K562 (cell line): ENCODE measurements around the gene SRPK3.

Experiments used
- CBFB ChIP-seq: sonication (generic); formaldehyde crosslinking; IDR thresholded peaks from 2 replicates; pipeline ENCODE4 v1.4.0; 2020; ENCODE audit warnings: mild to moderate bottlenecking, missing genetic modification reagents
- CHD4 ChIP-seq: fragments of 200-600 bp; sonication (generic); IDR thresholded peaks from 3 replicates; pipeline ENCODE4 v1.6.1; 2012; ENCODE audit warnings: low read depth, mild to moderate bottlenecking, mixed read lengths, low read length, inconsistent platforms; ENCODE audit not compliant: insufficient read depth, insufficient replicate concordance, poor library complexity, severe bottlenecking
- DPF2 ChIP-seq: fragments of 450-650 bp; IDR thresholded peaks from 2 replicates; pipeline ENCODE4 v1.6.1; 2016
- NCOA1 ChIP-seq: fragments of 450-650 bp; IDR thresholded peaks from 2 replicates; pipeline ENCODE4 v1.6.1; 2016; ENCODE audit warnings: low read depth
- YY1 ChIP-seq, 3 experiments: IDR thresholded peaks; 2 replicates each; pipeline ENCODE4 v1.6.1; 2011; ENCODE audit warnings: low read length in 2 of 3, mild to moderate bottlenecking in 2 of 3, moderate library complexity in 2 of 3, borderline replicate concordance in 1 of 3, control low read depth in 1 of 3, low read depth in 1 of 3; ENCODE audit not compliant: insufficient read depth in 3 of 3, insufficient replicate concordance in 2 of 3, control insufficient read depth in 1 of 3, insufficient read length in 1 of 3; ENCODE audit errors: extremely low read depth in 1 of 3
- ZBTB33 ChIP-seq: sonication (generic); formaldehyde crosslinking; IDR thresholded peaks from 2 replicates; pipeline ENCODE4 v1.8.1; 2023; ENCODE audit warnings: mild to moderate bottlenecking, missing genetic modification reagents
- ZNF23 ChIP-seq: fragments of 250-450 bp; sonication (Bioruptor Pico); IDR thresholded peaks from 2 replicates; pipeline ENCODE4 v1.4.0; 2020; ENCODE audit warnings: mild to moderate bottlenecking
- TF ChIP-seq, protein P1 (sequence below), 3 experiments: IDR thresholded peaks in 2 of 3; conservative IDR thresholded peaks in 1 of 3; 2 replicates each; pipeline ENCODE4 v1.5.1; 2011 to 2012; ENCODE audit warnings: low read length in 3 of 3, mild to moderate bottlenecking in 3 of 3, control low read depth in 2 of 3, improper control_type of control experiment in 1 of 3, inconsistent platforms in 1 of 3, low read depth in 1 of 3, mixed read lengths in 1 of 3, moderate library complexity in 1 of 3; ENCODE audit not compliant: insufficient read depth in 2 of 3

DNA sequence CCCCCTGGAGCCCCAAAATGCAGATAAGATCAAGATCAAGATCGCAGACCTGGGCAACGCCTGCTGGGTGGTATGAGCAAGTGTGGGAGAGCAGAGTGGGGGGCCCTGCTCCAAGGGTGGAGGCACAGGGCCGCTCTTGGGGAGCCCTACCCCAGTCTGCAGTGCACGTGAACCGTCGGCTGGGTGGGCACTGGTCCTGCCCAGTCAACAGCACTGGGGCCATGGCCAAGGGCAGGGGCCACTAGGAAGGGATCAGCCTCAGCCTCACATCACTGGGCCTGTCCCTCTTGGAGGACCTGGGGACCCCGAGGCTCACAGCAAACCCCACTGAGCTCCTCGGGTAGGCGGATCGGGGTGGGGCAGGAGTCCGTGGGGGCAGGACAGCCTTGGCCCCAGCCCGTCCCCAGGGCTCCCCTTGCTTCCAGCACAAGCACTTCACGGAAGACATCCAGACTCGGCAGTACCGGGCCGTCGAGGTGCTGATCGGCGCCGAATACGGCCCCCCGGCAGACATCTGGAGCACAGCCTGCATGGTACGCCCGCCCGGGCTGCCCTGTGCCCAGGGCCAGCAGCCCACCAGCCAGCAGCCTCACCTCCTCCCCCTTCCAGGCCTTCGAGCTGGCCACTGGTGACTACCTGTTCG lies 3.6 kb downstream of the SRPK3 start:
- TF ChIP-seq, protein P1, sequence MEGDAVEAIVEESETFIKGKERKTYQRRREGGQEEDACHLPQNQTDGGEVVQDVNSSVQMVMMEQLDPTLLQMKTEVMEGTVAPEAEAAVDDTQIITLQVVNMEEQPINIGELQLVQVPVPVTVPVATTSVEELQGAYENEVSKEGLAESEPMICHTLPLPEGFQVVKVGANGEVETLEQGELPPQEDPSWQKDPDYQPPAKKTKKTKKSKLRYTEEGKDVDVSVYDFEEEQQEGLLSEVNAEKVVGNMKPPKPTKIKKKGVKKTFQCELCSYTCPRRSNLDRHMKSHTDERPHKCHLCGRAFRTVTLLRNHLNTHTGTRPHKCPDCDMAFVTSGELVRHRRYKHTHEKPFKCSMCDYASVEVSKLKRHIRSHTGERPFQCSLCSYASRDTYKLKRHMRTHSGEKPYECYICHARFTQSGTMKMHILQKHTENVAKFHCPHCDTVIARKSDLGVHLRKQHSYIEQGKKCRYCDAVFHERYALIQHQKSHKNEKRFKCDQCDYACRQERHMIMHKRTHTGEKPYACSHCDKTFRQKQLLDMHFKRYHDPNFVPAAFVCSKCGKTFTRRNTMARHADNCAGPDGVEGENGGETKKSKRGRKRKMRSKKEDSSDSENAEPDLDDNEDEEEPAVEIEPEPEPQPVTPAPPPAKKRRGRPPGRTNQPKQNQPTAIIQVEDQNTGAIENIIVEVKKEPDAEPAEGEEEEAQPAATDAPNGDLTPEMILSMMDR (IDR thresholded peaks at IDR 0.05 in 2 of 3, conservative IDR thresholded peaks at IDR 0.05 in 1 of 3; ENCODE audit: insufficient read depth in 2 of 3, low read depth in 1 of 3, low read length in 3 of 3) = no peak
- TF ChIP-seq DPF2 (no peak), ZNF23 (CRISPR knock-in tag) (no peak), ZBTB33 (no peak), YY1 (IDR thresholded peaks at IDR 0.05; ENCODE audit: borderline replicate concordance in 1 of 3, control insufficient read depth in 1 of 3, extremely low read depth in 1 of 3, insufficient read depth in 3 of 3, insufficient read length in 1 of 3, insufficient replicate concordance in 2 of 3, low read depth in 1 of 3, low read length in 2 of 3) (no peak), CBFB (CRISPR knock-in tag) (no peak), NCOA1 (no peak), CHD4 (no peak)
